ENCODE results near the gene PIANP. TPM values are rescaled to one million over a fixed set of nuclear protein-coding genes. Genes with fewer than 3 reads are reported as not detected.
A peak's percentile ranks its signal among the peaks of the same experiment; 100 is the strongest.

Gene PIANP
- total RNA-seq, 1 donor = not detected

- DNase-seq (ENCODE audit: low read depth) = peak; percentile 62
- H3K4me3 ChIP-seq (ENCODE audit: low read depth, low read length) = no peak overlapping the region
- TF ChIP-seq CTCF (IDR thresholded peaks at IDR 0.05; ENCODE audit: insufficient read depth, low read depth, low read length) = peak; percentile 82
Observed at GRCh38 chr12:6735448-6736191, 35.0 kb upstream of the PIANP start.

GRCh38 chr12:6734506-6735387 lies 34.1 kb upstream of the PIANP start:
- no peak for TF ChIP-seq CTCF (IDR thresholded peaks at IDR 0.05; ENCODE audit: insufficient read depth, low read depth, low read length)

GRCh38 chr12:6730169-6730568 lies 29.6 kb upstream of the PIANP start:
- DNase-seq (ENCODE audit: low read depth) = no peak
- no peak for TF ChIP-seq CTCF (IDR thresholded peaks at IDR 0.05; ENCODE audit: insufficient read depth, low read depth, low read length)
- no peak overlapping the region for H3K4me3 ChIP-seq (ENCODE audit: low read depth, low read length)

More at GRCh38 chr12:6734506-6735387, 34.1 kb upstream of the PIANP start:
- H3K4me3 ChIP-seq (ENCODE audit: low read depth, low read length) = no peak overlapping the region
- no peak for DNase-seq (ENCODE audit: low read depth)

- TF ChIP-seq CTCF (IDR thresholded peaks at IDR 0.05; ENCODE audit: insufficient read depth, low read depth, low read length) = no peak
Observed at GRCh38 chr12:6729186-6729585, 28.6 kb upstream of the PIANP start.

GRCh38 chr12:6725350-6725749 lies 24.7 kb upstream of the PIANP start:
- TF ChIP-seq CTCF (IDR thresholded peaks at IDR 0.05; ENCODE audit: insufficient read depth, low read depth, low read length) = no peak
- H3K4me3 ChIP-seq (ENCODE audit: low read depth, low read length) = no peak overlapping the region

More at GRCh38 chr12:6729186-6729585, 28.6 kb upstream of the PIANP start:
- no peak for DNase-seq (ENCODE audit: low read depth)
- H3K4me3 ChIP-seq (ENCODE audit: low read depth, low read length) = no peak overlapping the region

GRCh38 chr12:6724409-6724797 lies 23.8 kb upstream of the PIANP start:
- H3K4me3 ChIP-seq (ENCODE audit: low read depth, low read length) = peak overlapping the region; percentile 65
- no peak for TF ChIP-seq CTCF (IDR thresholded peaks at IDR 0.05; ENCODE audit: insufficient read depth, low read depth, low read length)
- DNase-seq (ENCODE audit: low read depth) = no peak

More at GRCh38 chr12:6725350-6725749, 24.7 kb upstream of the PIANP start:
- no peak for DNase-seq (ENCODE audit: low read depth)

Measured in fibroblast of villous mesenchyme (primary cell).